Small intestine (tissue), 7 donors: ENCODE results near the gene ZNF438. TPM values are rescaled to one million over a fixed set of nuclear protein-coding genes. Genes with fewer than 3 reads are reported as not detected.

Experiments
- DNase-seq, 2 donors: peaks; one replicate each; pipeline versions ENCODE4 v3.0.0 to v3.0.0-alpha.2; 2013
- FAIRE-seq: peaks from 2 replicates; lab custom pipeline; 2012; peaks lifted over from hg19 to GRCh38; lab: Jason Lieb, UNC
- H3K27ac ChIP-seq, 3 donors: one replicate each; pipeline ENCODE4 v1.5.1; 2013; ENCODE audit warnings: low read length in 2 of 3, mild to moderate bottlenecking in 2 of 3, control low read depth in 1 of 3, inconsistent platforms in 1 of 3, low read depth in 1 of 3, moderate library complexity in 1 of 3
- H3K27me3 ChIP-seq, 3 donors: one replicate each; pipeline ENCODE4 v1.6.1; 2013; ENCODE audit warnings: low read length in 3 of 3, inconsistent platforms in 1 of 3; ENCODE audit not compliant: control insufficient read depth in 3 of 3, insufficient read depth in 3 of 3
- H3K36me3 ChIP-seq, 3 donors: one replicate each; pipeline ENCODE4 v1.6.1; 2013; ENCODE audit warnings: low read length in 3 of 3, inconsistent platforms in 1 of 3, low read depth in 1 of 3, mild to moderate bottlenecking in 1 of 3, moderate library complexity in 1 of 3; ENCODE audit not compliant: control insufficient read depth in 3 of 3, insufficient read depth in 2 of 3
- H3K4me1 ChIP-seq, 3 donors: one replicate each; pipeline ENCODE4 v1.6.1; 2013; ENCODE audit warnings: low read length in 2 of 3, inconsistent platforms in 1 of 3, low read depth in 1 of 3, mild to moderate bottlenecking in 1 of 3, moderate library complexity in 1 of 3; ENCODE audit not compliant: control insufficient read depth in 3 of 3, insufficient read depth in 2 of 3
- H3K4me3 ChIP-seq, 3 donors: one replicate each; pipeline ENCODE4 v1.5.1; 2013; ENCODE audit warnings: low read length in 3 of 3, control low read depth in 1 of 3, inconsistent platforms in 1 of 3, low read depth in 1 of 3, mild to moderate bottlenecking in 1 of 3, moderate library complexity in 1 of 3
- H3K9me3 ChIP-seq, 2 donors: one replicate each; pipeline ENCODE4 v1.6.1; 2013; ENCODE audit warnings: low read depth in 1 of 2, low read length in 1 of 2; ENCODE audit not compliant: control insufficient read depth in 2 of 2, insufficient read depth in 1 of 2
- WGBS, 3 donors: extraction: QIAGEN DNeasy Blood & Tissue Kit; methylation state at CpG; one replicate each; pipeline ENCODE4 v1.1.7; 2013; 5-methylcytosine and 5-hydroxymethylcytosine counted together
- polyA plus RNA-seq, 4 donors: library from polyadenylated mRNA; stranded (reverse) in 3 of 4; unstranded in 1 of 4; fragments of 200-250 nt in 3 of 4; fragments of 120-200 nt in 1 of 4; gene quantifications; one replicate each; pipeline versions ENCODE4 v1.2.1 to v1.2.3, GENCODE V29; 2013
- donor health status: healthy with polysubstance abuse.
- donor health status: control.
- donor health status: control.
- donor health status: Bipolar disorder and iron deficiency.
- donor health status: healthy.

ZNF438 gene
- polyA plus RNA-seq, 4 donors = 4.1 to 6.4 (median 5.5) TPM

GRCh38 chr10:30865141-30865926, 166.3 kb downstream of the ZNF438 start:
- Histone ChIP-seq H3K4me3 (no peak overlapping the region), H3K4me1 (no peaks in the 10 kb centered on the region), H3K27me3 (no peaks in the 10 kb centered on the region), H3K27ac (no peak overlapping the region), H3K9me3 (no peaks in the 10 kb centered on the region), H3K36me3 (no peaks in the 10 kb centered on the region)
- 65 to 86% (median 84%) methylated on average over 7 of the region's 7 CpGs for WGBS, 3 donors
- DNase-seq (no peak), FAIRE-seq (no peak)

- H3K27ac ChIP-seq = peak overlapping the region in 1 of 3 donors; percentile 57
- WGBS, 3 donors = 89 to 90% (median 89%) methylated on average over 9 of the region's 9 CpGs
- no peaks in the 10 kb centered on the region for H3K36me3 ChIP-seq
- no peaks in the 10 kb centered on the region for H3K9me3 ChIP-seq
- H3K27me3 ChIP-seq = no peaks in the 10 kb centered on the region
- FAIRE-seq (no peak), DNase-seq (no peak)
- H3K4me3 ChIP-seq = no peak overlapping the region
- no peaks in the 10 kb centered on the region for H3K4me1 ChIP-seq
Observed at GRCh38 chr10:30863516-30864210, 168.0 kb downstream of the ZNF438 start.

GRCh38 chr10:30862486-30862885, 169.2 kb downstream of the ZNF438 start:
- 81 to 92% (median 89%) methylated on average over 2 of the region's 2 CpGs for WGBS, 3 donors
- FAIRE-seq = no peak
- no peak overlapping the region for H3K27ac ChIP-seq
- no peaks in the 10 kb centered on the region for H3K9me3 ChIP-seq
- H3K36me3 ChIP-seq = no peaks in the 10 kb centered on the region
- H3K4me1 ChIP-seq = no peaks in the 10 kb centered on the region
- no peaks in the 10 kb centered on the region for H3K27me3 ChIP-seq
- H3K4me3 ChIP-seq = no peak overlapping the region
- no peak for DNase-seq

GRCh38 chr10:30861976-30862375, 169.7 kb downstream of the ZNF438 start:
- no peak overlapping the region for H3K27ac ChIP-seq
- no peak for FAIRE-seq
- 90 to 95% (median 94%) methylated on average over 3 of the region's 3 CpGs for WGBS, 3 donors

GRCh38 chr10:30861221-30861620, 170.4 kb downstream of the ZNF438 start:
- FAIRE-seq (no peak), DNase-seq (no peak)
- Histone ChIP-seq H3K9me3 (no peaks in the 10 kb centered on the region), H3K4me3 (no peak overlapping the region), H3K4me1 (no peaks in the 10 kb centered on the region), H3K27me3 (no peaks in the 10 kb centered on the region), H3K27ac (no peak overlapping the region), H3K36me3 (no peaks in the 10 kb centered on the region)
- WGBS, 3 donors = 79 to 88% (median 87%) methylated on average over 1 of the region's 1 CpG

More at GRCh38 chr10:30861976-30862375, 169.7 kb downstream of the ZNF438 start:
- Histone ChIP-seq H3K27me3 (no peaks in the 10 kb centered on the region), H3K9me3 (no peaks in the 10 kb centered on the region), H3K4me1 (no peaks in the 10 kb centered on the region), H3K36me3 (no peaks in the 10 kb centered on the region), H3K4me3 (no peak overlapping the region)
- no peak for DNase-seq

- Histone ChIP-seq H3K36me3 (no peaks in the 10 kb centered on the region), H3K27ac (no peak overlapping the region), H3K9me3 (no peaks in the 10 kb centered on the region), H3K4me1 (no peaks in the 10 kb centered on the region), H3K27me3 (no peaks in the 10 kb centered on the region), H3K4me3 (no peak overlapping the region)
- DNase-seq = no peak
- no peak for FAIRE-seq
- 73 to 87% (median 84%) methylated on average over 2 of the region's 2 CpGs for WGBS, 3 donors
Observed at GRCh38 chr10:30858499-30858898, 173.2 kb downstream of the ZNF438 start.

GRCh38 chr10:30857803-30858202, 173.9 kb downstream of the ZNF438 start:
- FAIRE-seq (no peak), DNase-seq (peak in 1 of 2 donors; percentile 1)
- 47 to 63% (median 55%) methylated on average over 3 of the region's 3 CpGs for WGBS, 3 donors

GRCh38 chr10:30855131-30855530, 176.5 kb downstream of the ZNF438 start:
- 91 to 94% (median 93%) methylated on average over 5 of the region's 5 CpGs for WGBS, 3 donors
- no peak for DNase-seq
- no peaks in the 10 kb centered on the region for H3K9me3 ChIP-seq
- no peaks in the 10 kb centered on the region for H3K36me3 ChIP-seq
- no peak for FAIRE-seq
- H3K4me1 ChIP-seq = no peaks in the 10 kb centered on the region
- H3K27me3 ChIP-seq = no peaks in the 10 kb centered on the region
- H3K27ac ChIP-seq = no peak overlapping the region
- no peak overlapping the region for H3K4me3 ChIP-seq

More at GRCh38 chr10:30857803-30858202, 173.9 kb downstream of the ZNF438 start:
- H3K27ac ChIP-seq = no peak overlapping the region
- no peaks in the 10 kb centered on the region for H3K4me1 ChIP-seq
- H3K9me3 ChIP-seq = no peaks in the 10 kb centered on the region
- no peaks in the 10 kb centered on the region for H3K36me3 ChIP-seq
- H3K27me3 ChIP-seq = no peaks in the 10 kb centered on the region
- H3K4me3 ChIP-seq = no peak overlapping the region
